Endothelial cell of umbilical vein (primary cell): Measurements from ENCODE around the gene PAGR1. TPM values are rescaled to one million over a fixed set of nuclear protein-coding genes. Genes with fewer than 3 reads are reported as not detected.

Experiments used
- BruUV-seq: library from RNA; stranded (reverse); fragments of 400-500 nt; replicated peaks from 2 replicates; lab custom pipeline; 2021; lab: Mats Ljungman, UMichigan
- CTCF ChIA-PET: fragments of 300-600, 350-600 bp; sonication (Branson Sonifier 250); formaldehyde crosslinking; loops from one replicate; lab custom pipeline; 2021; ENCODE audit warnings: antibody characterized with exemption, inconsistent platforms; lab: Charles Lee
- POLR2A ChIA-PET: fragments of 300-600, 350-600 bp; sonication (Branson Sonifier 250); formaldehyde crosslinking; loops from one replicate; lab custom pipeline; 2021; ENCODE audit warnings: antibody characterized with exemption, inconsistent platforms; lab: Charles Lee
- DNase-seq: peaks from one replicate; pipeline ENCODE4 v3.0.0-alpha.2; 2011; ENCODE audit warnings: low read depth, low spot score
- FAIRE-seq: peaks from 2 replicates; lab custom pipeline; 2011; peaks lifted over from hg19 to GRCh38; lab: Jason Lieb, UNC
- H2AFZ ChIP-seq: 2 replicates; pipeline ENCODE4 v1.6.0; 2012; ENCODE audit warnings: low read depth, low read length, control low read depth, inconsistent platforms
- H3K27ac ChIP-seq: 2 replicates; pipeline ENCODE4 v1.5.1; 2011; ENCODE audit warnings: low read depth, mild to moderate bottlenecking, control low read depth, low read length, moderate library complexity; ENCODE audit not compliant: insufficient read depth
- H3K27me3 ChIP-seq, 2 experiments: 2 replicates each; pipeline versions ENCODE4 v1.6.0 to v1.6.1; 2011; ENCODE audit warnings: low read length in 2 of 2, mixed read lengths in 1 of 2; ENCODE audit not compliant: control insufficient read depth in 2 of 2, insufficient read depth in 2 of 2
- H3K36me3 ChIP-seq, 2 experiments: 2 replicates in 1 of 2; 3 replicates in 1 of 2; pipeline ENCODE4 v1.5.1; 2011; ENCODE audit warnings: low read length in 2 of 2, mild to moderate bottlenecking in 1 of 2, moderate library complexity in 1 of 2; ENCODE audit not compliant: control insufficient read depth in 2 of 2, insufficient read depth in 2 of 2; ENCODE audit errors: extremely low read depth in 1 of 2
- H3K4me1 ChIP-seq: 3 replicates; pipeline ENCODE4 v1.5.1; 2011; ENCODE audit warnings: mild to moderate bottlenecking, low read length; ENCODE audit not compliant: control insufficient read depth, insufficient read depth; ENCODE audit errors: extremely low read depth
- H3K4me2 ChIP-seq: 2 replicates; pipeline ENCODE4 v1.6.1; 2011; ENCODE audit warnings: low read length, control low read depth, mixed read lengths; ENCODE audit not compliant: insufficient read depth
- H3K4me3 ChIP-seq, 3 experiments: fragments of 200-600 bp in 1 of 3; sonication (generic), shearing (Covaris generic) in 1 of 3; replicated peaks in 1 of 3; 2 replicates each; pipeline ENCODE4 v1.5.1; 2011 to 2016; ENCODE audit warnings: control low read depth in 3 of 3, low read length in 3 of 3, mild to moderate bottlenecking in 2 of 3, inconsistent platforms in 1 of 3, low read depth in 1 of 3, moderate library complexity in 1 of 3; ENCODE audit not compliant: insufficient read depth in 1 of 3
- H3K79me2 ChIP-seq: 2 replicates; pipeline ENCODE4 v1.6.0; 2012; ENCODE audit warnings: low read length, inconsistent platforms; ENCODE audit not compliant: control insufficient read depth, insufficient read depth
- H3K9ac ChIP-seq: replicated peaks from 2 replicates; pipeline ENCODE3; 2011; ENCODE audit warnings: low read length, control low read depth; ENCODE audit not compliant: insufficient read depth; ENCODE audit errors: extremely low read depth
- H3K9me1 ChIP-seq: replicated peaks from 3 replicates; pipeline ENCODE4 v1.6.0; 2011; ENCODE audit warnings: mild to moderate bottlenecking, low read length; ENCODE audit not compliant: control insufficient read depth, insufficient read depth; ENCODE audit errors: extremely low read depth
- H3K9me3 ChIP-seq: replicated peaks from 2 replicates; pipeline ENCODE4 v1.5.1; 2012; ENCODE audit warnings: low read length, inconsistent platforms; ENCODE audit not compliant: control insufficient read depth, insufficient read depth
- H4K20me1 ChIP-seq: replicated peaks from 2 replicates; pipeline ENCODE3; 2011; ENCODE audit warnings: mild to moderate bottlenecking, low read length; ENCODE audit not compliant: control insufficient read depth, insufficient read depth; ENCODE audit errors: extremely low read depth
- EZH2 ChIP-seq: IDR thresholded peaks from 2 replicates; pipeline ENCODE4 v1.6.1; 2012; ENCODE audit warnings: borderline replicate concordance, low read depth, mild to moderate bottlenecking, moderate library complexity, low read length, inconsistent platforms; ENCODE audit not compliant: severe bottlenecking
- FOS ChIP-seq: IDR thresholded peaks from 2 replicates; pipeline ENCODE4 v1.6.1; 2011; ENCODE audit warnings: mild to moderate bottlenecking, low read length, moderate library complexity, borderline replicate concordance; ENCODE audit not compliant: insufficient read depth
- GATA2 ChIP-seq: IDR thresholded peaks from 2 replicates; pipeline ENCODE4 v1.7.0; 2011; ENCODE audit warnings: low read depth, mild to moderate bottlenecking, moderate library complexity, mixed read lengths, low read length; ENCODE audit not compliant: insufficient read length, insufficient read depth
- JUN ChIP-seq: IDR thresholded peaks from 2 replicates; pipeline ENCODE4 v1.6.1; 2011; ENCODE audit warnings: borderline replicate concordance, low read depth; ENCODE audit not compliant: insufficient read length, insufficient read depth
- MYC ChIP-seq: IDR thresholded peaks from one replicate; pipeline ENCODE4 v1.6.1; 2011; ENCODE audit warnings: mild to moderate bottlenecking, low read depth, low read length
- POLR2A ChIP-seq: IDR thresholded peaks from 2 replicates; pipeline ENCODE4 v1.6.1; 2012; ENCODE audit warnings: low read depth, mild to moderate bottlenecking, control low read depth, low read length
- POLR2AphosphoS5 ChIP-seq: IDR thresholded peaks from 2 replicates; pipeline ENCODE4 v1.6.1; 2012; ENCODE audit warnings: low read depth, mild to moderate bottlenecking, control low read depth, low read length, moderate library complexity; ENCODE audit not compliant: insufficient read depth
- dilution Hi-C: fragments of 300-500 bp; cut with MboI; formaldehyde crosslinking; loops from one replicate; pipeline ENCODE4 v1.15.0; 2019; ENCODE audit warnings: low sequenced_read_pairs; ENCODE audit not compliant: extremely low pct_ligation_motif_present
- intact Hi-C: fragments of 100-400 bp; cut with micrococcal nuclease; formaldehyde crosslinking; loops from one replicate; pipeline ENCODE4 v1.10.0; 2022
- polyA plus RNA-seq, 4 experiments: library from polyadenylated mRNA; depleted of rRNA in 3 of 4; stranded (reverse) in 3 of 4; unstranded in 1 of 4; fragments of >200 nt; gene quantifications; 2 replicates each; pipeline versions ENCODE4 v1.2.1 to v1.2.3, GENCODE V29; 2011 to 2012; ENCODE audit warnings: missing spikeins in 1 of 4
- total RNA-seq: library from RNA; stranded (reverse); gene quantifications from 2 replicates; pipeline ENCODE4 v1.2.3, GENCODE V29; 2021
- TF ChIP-seq, protein P1 (sequence below), 2 donors: IDR thresholded peaks; 1 replicate in 1 of 2; 2 replicates in 1 of 2; pipeline ENCODE4 v1.5.1; 2011; ENCODE audit warnings: low read length in 2 of 2, mild to moderate bottlenecking in 2 of 2, moderate library complexity in 2 of 2, control low read depth in 1 of 2, inconsistent platforms in 1 of 2, low read depth in 1 of 2; ENCODE audit not compliant: insufficient read depth in 1 of 2; ENCODE audit errors: extremely low read depth in 1 of 2
- TF ChIP-seq, protein P2 (sequence below): IDR thresholded peaks from 2 replicates; pipeline ENCODE4 v1.6.1; 2011; ENCODE audit not compliant: insufficient read depth, insufficient read length

PAGR1 gene
- total and polyA plus RNA-seq, 2 donors (not counting 3 experiments of a cell fraction or from before 2014, with no cell fraction given): 15.9 to 26.3 TPM

DNA sequence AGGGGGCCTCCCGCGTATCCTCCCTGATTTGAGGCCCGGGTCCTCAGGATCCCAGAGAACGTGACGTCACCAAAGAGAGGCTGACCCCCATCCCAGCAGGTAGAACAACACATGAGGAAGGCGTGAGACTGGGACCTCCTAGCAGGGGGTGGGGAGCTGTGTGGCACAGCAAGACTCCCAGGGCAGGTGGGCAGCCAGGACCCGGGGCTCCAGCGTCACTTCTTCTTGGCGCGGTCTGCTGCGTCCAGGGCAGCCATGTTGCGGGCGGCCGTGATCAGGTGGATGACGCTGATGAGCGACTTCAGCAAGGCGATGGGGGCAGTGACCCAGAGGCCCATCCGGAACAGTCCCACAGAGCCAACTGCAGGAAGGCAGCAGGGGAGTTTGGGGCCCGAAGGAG is 43.0 kb downstream of the PAGR1 start:
- no TSS peak for BruUV-seq
- H3K9me1 ChIP-seq: no peaks in the 10 kb centered on the region
- POLR2A ChIA-PET: no interaction called here
- TF ChIP-seq EZH2: no peak
- TF ChIP-seq POLR2AphosphoS5: no peak
- no peak for TF ChIP-seq JUN
- TF ChIP-seq, protein P1, sequence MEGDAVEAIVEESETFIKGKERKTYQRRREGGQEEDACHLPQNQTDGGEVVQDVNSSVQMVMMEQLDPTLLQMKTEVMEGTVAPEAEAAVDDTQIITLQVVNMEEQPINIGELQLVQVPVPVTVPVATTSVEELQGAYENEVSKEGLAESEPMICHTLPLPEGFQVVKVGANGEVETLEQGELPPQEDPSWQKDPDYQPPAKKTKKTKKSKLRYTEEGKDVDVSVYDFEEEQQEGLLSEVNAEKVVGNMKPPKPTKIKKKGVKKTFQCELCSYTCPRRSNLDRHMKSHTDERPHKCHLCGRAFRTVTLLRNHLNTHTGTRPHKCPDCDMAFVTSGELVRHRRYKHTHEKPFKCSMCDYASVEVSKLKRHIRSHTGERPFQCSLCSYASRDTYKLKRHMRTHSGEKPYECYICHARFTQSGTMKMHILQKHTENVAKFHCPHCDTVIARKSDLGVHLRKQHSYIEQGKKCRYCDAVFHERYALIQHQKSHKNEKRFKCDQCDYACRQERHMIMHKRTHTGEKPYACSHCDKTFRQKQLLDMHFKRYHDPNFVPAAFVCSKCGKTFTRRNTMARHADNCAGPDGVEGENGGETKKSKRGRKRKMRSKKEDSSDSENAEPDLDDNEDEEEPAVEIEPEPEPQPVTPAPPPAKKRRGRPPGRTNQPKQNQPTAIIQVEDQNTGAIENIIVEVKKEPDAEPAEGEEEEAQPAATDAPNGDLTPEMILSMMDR (IDR thresholded peaks at IDR 0.05; ENCODE audit: extremely low read depth in 1 of 2, insufficient read depth in 1 of 2, low read depth in 1 of 2, low read length in 2 of 2): no peak
- TF ChIP-seq FOS: no peak
- no peak for TF ChIP-seq MYC
- DNase-seq: no peak
- H3K4me1 ChIP-seq: peaks cover 7% of the 10 kb centered on the region
- intact Hi-C loops (no loop called here), dilution Hi-C loops (no loop called here)
- no peak overlapping the region for H3K4me2 ChIP-seq
- no peak overlapping the region for H2AFZ ChIP-seq
- CTCF ChIA-PET: no interaction called here
- no peak overlapping the region for H3K9ac ChIP-seq
- H3K36me3 ChIP-seq: peaks cover 0 to 19% of the 10 kb centered on the region in 2 experiments
- FAIRE-seq: no peak
- H4K20me1 ChIP-seq: no peaks in the 10 kb centered on the region
- no peaks in the 10 kb centered on the region for H3K9me3 ChIP-seq
- H3K4me3 ChIP-seq: no peak overlapping the region
- H3K79me2 ChIP-seq: peaks cover 14% of the 10 kb centered on the region
- no peaks in the 10 kb centered on the region for H3K27me3 ChIP-seq
- H3K27ac ChIP-seq: no peak overlapping the region

DNA sequence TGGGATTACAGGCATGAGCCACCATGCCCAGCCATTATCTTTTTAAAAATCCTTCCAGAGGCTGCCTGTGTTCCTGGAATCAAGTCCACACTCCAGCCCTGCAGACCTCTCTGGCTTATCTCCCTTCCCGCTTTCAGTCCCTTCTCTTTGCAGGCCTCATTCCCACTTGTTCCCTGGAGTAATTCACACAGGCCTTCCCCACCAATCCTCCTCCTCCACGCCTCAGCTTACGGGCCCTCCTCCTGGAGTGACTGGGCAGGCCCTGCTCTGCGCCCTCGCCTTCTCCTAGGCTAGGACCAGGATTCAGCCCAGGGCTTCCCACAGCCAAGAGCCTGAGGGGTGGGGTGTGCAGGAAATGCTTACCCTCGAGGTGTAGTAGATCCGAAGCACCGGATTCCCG is 44.3 kb downstream of the PAGR1 start:
- H3K9ac ChIP-seq: no peak overlapping the region
- H3K79me2 ChIP-seq: peaks cover 14% of the 10 kb centered on the region
- ChIA-PET CTCF (interaction anchor here (3.9 kb wide), 1 partner anchor 12 kb away, joined by 19 read pairs; no protein-coding TSS in a partner anchor), POLR2A (no interaction called here)
- no peaks in the 10 kb centered on the region for H3K9me1 ChIP-seq
- TF ChIP-seq JUN (no peak), FOS (no peak), MYC (no peak), EZH2 (no peak), POLR2AphosphoS5 (no peak), POLR2A (no peak), GATA2 (no peak)
- TF ChIP-seq, protein P1 (IDR thresholded peaks at IDR 0.05; ENCODE audit: extremely low read depth in 1 of 2, insufficient read depth in 1 of 2, low read depth in 1 of 2, low read length in 2 of 2): no peak
- TF ChIP-seq, protein P2, sequence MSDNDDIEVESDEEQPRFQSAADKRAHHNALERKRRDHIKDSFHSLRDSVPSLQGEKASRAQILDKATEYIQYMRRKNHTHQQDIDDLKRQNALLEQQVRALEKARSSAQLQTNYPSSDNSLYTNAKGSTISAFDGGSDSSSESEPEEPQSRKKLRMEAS: no peak
- FAIRE-seq (no peak), DNase-seq (no peak)
- H3K4me2 ChIP-seq: no peak overlapping the region
- peaks cover 0 to 19% of the 10 kb centered on the region in 2 experiments for H3K36me3 ChIP-seq
- H3K4me1 ChIP-seq: peaks cover 7% of the 10 kb centered on the region
- no peaks in the 10 kb centered on the region for H3K27me3 ChIP-seq
- no peaks in the 10 kb centered on the region for H3K9me3 ChIP-seq
- H3K27ac ChIP-seq: no peak overlapping the region
- H4K20me1 ChIP-seq: no peaks in the 10 kb centered on the region
- no TSS peak for BruUV-seq
- dilution Hi-C loops (no loop called here), intact Hi-C loops (no loop called here)
- H3K4me3 ChIP-seq: no peak overlapping the region
- H2AFZ ChIP-seq: no peak overlapping the region
